ENCODE results near the gene NPY.
"Not testable (repeated sequence)": the region's sequence is repeated elsewhere in the genome, so short reads cannot be mapped to it uniquely, and the experiment has no call there.

The NPY gene

DNA sequence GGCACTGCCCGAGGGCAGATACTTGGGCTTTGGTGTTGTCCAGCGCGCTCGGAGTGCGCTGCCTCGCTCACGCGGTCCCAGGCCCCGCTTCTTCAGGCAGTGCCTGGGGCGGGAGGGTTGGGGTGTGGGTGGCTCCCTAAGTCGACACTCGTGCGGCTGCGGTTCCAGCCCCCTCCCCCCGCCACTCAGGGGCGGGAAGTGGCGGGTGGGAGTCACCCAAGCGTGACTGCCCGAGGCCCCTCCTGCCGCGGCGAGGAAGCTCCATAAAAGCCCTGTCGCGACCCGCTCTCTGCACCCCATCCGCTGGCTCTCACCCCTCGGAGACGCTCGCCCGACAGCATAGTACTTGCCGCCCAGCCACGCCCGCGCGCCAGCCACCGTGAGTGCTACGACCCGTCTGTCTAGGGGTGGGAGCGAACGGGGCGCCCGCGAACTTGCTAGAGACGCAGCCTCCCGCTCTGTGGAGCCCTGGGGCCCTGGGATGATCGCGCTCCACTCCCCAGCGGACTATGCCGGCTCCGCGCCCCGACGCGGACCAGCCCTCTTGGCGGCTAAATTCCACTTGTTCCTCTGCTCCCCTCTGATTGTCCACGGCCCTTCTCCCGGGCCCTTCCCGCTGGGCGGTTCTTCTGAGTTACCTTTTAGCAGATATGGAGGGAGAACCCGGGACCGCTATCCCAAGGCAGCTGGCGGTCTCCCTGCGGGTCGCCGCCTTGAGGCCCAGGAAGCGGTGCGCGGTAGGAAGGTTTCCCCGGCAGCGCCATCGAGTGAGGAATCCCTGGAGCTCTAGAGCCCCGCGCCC is at the start of gene NPY:
Gene NPY, plus strand, starts transcription at position 294 of the 802 bp plus-strand sequence. CDS start 1,051 bp downstream, outside the sequence.
- DNase-seq (ENCODE audit: low spot score), result no peak

DNA sequence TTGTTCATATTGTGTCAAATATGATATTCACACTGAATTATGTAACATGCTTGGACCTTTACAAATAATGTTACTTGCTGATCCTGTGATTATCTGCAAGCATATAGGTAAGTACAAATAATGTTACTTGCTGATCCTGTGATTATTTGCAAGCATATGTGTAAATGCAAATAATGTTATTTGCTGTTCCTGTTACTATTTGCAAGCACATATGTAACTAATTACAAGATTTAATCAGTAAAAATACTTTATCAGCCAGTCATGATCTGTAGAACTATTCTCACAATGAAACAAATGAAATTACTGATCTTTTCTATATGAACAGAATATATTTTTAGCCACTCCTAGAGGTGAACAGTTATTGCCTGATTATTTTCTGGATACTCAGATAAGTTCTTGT is 44.7 kb upstream of the NPY start:
- DNase-seq (ENCODE audit: low spot score), result no peak

DNA sequence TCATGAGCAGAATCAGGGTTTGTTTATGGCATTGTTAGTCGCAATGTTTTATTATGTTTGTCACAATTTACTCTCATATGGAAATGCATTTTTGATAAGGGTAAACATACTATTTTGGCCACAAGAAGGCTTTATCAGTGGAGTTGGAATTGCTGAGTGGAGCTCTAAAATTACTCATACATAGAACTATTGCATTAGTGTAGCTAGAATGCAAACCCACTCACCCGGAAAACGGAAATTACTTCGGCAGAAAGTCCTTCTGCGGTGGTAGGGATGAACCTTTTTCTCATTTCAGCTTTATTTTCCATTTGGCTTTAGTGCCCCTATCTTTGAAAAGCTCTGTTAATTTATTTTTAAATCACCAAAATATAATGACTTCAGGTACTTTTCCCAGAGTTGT is 42.8 kb upstream of the NPY start:
- no peak for DNase-seq (ENCODE audit: low spot score)

DNA sequence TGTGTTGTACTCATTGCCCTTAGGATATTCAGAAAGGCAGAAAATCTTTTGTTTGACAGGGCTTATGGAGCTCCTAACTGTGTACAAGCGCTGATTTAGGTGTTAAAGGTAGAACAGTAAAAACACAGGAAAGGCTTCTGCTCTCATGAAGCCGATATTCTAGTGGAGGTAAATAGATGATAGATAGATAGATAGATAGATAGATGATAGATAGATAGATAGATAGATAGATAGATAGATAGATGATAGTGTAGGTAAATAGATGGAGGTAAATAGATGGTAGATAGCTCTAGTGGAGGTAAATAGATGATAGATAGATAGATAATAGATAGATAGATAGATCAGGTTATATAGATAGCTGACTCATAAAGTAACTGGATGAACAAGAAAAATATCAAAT is 39.4 kb upstream of the NPY start:
- no peak for DNase-seq (ENCODE audit: low spot score)

DNA sequence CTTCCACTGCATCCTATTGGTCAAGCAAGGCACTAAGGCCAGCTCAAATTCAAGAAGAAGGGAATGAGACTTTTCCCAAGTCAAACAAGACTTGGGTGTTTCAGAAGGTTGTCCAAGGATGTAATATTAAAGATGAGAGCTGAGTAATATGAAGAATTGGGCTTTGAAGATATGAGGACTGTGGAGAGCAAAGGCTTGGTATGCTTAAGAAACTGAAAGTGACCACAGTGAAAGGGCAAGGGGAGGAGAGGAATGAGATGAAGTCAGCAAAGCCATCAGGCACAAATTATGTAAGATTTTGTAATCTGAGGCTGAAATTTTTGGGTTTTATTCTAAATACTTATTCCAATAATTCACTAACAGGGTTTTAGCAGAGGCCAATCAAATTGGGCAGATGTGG is 38.6 kb upstream of the NPY start:
- DNase-seq (ENCODE audit: low spot score), result no peak

DNA sequence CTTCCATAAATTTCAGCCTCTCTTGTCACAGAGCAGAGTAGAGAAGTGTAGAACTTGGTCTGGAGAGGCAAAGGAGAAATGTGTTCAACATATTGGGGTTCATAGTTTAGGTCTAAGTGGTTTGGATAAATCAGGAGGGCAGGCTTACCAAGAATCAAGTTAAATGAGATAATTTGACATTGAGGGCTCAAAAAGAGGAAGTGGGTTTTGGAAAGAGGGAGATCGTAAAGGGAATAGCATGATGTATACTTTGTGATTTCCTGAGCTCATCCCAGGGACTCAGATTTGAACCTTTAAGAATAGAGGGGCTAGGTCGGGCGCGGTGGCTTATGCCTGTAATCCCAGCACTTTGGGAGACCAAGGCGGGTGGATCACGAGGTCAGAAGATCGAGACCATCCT is 34.7 kb upstream of the NPY start:
- DNase-seq (ENCODE audit: low spot score), result no peak

DNA sequence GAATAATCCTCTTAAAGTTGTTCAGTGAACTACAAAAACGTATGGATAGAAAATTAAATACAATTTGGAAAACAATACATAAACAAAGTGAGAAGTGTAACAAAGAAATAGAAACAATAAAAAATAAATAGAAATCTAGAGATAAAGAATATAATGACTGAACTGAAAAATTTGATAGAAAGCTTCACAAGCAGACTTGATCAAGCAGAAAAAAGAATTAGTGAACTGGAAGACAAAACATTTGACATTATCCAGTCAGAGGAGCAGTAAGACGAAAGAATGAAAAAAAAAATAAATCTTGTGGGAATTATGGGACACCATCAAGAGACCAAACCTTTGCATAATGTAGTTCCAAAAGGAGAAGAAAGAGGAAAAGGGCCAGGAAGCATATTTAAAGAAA is 32.4 kb upstream of the NPY start:
- DNase-seq (ENCODE audit: low spot score), result no peak

DNA sequence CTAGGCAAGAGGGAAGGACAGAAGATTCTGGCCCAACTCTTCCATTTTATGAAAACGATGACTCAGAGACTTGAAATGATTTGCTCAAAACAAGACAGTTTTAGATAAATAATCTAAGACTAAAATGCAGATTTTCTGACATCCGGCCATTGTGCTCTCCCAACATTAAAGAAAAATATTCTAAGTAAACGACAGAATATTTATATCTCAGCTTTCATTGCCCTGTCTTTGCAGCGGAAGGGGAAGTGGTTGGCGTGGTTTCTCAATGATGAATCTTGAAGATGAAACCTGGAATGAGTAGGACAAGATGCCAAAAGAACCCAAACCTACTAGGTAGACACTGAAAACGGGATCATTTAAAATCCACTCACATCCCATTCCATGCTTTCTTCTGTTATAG is 28.9 kb upstream of the NPY start:
- no peak for DNase-seq (ENCODE audit: low spot score)

DNA sequence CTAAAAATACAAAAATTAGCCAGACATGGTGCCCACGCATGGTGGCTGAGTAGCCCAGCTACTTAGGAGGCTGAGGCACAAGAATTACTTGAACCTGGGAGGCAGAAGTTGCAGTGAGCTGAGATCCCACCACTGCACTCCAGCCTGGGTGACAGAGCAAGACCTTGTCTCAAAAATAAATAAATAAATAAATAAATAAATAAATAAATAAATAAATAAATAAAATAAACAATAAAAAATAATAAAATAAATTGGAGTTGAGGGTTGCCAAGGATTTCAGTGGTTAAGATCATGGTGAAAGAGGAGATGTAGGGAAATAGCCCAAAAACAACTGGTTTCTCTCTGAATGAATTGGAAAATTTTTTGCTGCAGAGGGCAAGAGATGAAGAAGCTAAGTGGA is 25.7 kb upstream of the NPY start:
- DNase-seq (ENCODE audit: low spot score), result not testable (repeated sequence)

DNA sequence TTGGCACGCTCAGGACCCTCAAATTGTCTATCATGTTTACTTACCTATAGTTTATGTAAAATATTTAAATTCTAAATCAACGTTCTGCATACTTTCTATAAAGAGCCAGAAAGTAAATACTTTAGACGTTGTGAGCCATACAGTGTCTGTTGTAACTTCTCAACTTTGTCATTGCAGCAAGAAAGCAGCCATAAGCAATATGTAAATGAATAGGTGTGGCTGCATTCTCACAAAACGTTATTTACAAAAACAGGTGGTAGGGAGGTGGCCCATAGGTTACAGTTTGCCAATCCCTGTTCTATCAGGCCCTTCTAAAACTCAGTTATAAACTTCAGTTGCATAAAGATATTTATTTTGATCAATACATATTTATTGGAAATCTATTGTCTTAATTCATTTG is 12.1 kb upstream of the NPY start:
- no peak for DNase-seq (ENCODE audit: low spot score)

DNA sequence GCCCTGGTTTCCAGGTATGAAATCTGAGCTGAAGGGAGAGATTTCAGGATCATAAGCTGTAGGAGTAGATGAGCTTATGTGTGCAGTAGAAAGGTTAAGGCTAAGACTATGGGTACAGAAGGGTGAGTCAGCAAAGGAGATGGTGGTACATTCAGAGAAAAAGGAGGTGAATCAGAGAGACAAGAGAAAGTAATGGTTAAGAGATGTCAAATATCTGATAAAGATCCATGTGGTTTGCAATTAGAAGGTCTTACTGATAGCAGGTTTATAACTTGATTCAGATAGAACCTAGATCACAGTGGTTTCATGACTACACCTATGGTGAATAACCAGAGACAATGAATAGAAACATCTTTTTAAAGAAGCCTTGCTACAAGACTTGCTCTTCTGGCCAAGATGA is 4.5 kb upstream of the NPY start:
- DNase-seq (ENCODE audit: low spot score), result no peak

DNA sequence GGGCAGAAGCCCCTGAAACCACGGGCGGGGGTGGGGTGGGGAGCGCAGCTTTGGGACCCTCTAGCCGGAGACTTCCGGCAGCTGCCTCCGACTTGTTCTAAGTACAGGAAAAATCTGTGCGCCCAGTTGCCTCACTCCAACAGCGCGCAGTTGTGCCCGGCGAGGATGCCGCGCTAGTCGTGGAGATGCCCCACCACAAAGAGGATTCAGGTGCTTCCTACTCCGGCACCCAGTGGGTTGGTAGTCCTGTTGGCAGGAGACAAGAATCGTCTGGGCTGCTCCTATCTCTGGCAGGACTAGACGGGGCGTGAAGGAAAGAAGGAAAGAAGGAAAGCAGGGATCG is 465 bp upstream of the NPY start:
- DNase-seq (ENCODE audit: low spot score), result no peak

DNA sequence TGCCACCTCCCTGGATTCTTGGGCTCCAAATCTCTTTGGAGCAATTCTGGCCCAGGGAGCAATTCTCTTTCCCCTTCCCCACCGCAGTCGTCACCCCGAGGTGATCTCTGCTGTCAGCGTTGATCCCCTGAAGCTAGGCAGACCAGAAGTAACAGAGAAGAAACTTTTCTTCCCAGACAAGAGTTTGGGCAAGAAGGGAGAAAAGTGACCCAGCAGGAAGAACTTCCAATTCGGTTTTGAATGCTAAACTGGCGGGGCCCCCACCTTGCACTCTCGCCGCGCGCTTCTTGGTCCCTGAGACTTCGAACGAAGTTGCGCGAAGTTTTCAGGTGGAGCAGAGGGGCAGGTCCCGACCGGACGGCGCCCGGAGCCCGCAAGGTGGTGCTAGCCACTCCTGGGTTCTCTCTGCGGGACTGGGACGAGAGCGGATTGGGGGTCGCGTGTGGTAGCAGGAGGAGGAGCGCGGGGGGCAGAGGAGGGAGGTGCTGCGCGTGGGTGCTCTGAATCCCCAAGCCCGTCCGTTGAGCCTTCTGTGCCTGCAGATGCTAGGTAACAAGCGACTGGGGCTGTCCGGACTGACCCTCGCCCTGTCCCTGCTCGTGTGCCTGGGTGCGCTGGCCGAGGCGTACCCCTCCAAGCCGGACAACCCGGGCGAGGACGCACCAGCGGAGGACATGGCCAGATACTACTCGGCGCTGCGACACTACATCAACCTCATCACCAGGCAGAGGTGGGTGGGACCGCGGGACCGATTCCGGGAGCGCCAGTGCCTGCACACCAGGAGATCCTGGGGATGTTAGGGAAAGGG is 913 bp downstream of the NPY start:
- DNase-seq (ENCODE audit: low spot score), result no peak

DNA sequence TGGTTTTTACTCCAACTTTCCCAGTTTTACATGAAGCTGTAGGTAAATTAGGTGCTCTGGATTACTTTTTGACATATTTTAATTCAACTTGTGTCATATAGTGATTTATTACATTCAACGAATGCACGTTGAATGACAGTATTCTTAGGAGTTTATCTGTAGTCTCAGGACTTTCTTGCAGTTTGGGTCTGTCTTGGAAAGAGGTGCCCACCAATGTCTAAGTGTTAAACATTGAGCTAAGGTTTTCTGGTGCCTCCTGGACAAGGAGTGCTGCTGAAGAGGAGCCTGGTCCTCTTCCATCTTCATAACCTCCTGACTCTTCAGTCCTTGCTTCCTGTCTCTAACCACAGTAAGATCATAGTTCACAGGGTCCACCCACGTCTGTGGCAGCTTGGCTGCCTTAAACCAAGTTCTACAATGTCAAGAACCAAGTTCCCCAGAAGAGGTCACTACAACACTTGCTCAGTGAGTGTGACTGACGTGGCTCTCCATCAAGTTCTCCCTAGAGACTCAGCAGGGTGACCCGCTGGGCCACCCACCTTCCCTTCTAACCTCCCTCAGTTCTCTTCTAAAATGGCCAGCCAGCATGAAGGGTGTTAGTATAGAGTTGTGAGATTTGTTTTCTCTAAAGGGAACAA is 6.1 kb downstream of the NPY start:
- DNase-seq (ENCODE audit: low spot score), result peak; percentile 41

DNA sequence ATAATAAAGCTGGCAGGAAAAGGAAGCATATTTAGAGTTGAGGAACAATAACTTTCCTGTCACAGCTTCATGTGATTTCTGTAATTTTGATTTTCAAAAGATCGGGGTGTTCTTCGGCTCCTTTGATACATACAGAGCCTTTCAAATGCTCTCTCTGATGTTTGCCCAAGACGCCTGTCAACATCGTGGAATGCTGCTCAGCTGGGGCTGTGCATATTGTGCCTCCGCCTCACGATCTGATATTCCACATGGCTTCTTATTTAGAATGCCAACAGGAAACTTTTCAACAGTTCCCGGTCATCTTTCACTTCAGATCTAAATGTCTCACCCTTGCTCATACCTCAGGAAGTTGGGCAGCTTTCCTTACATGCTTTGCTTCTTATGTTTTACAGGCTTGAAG is 7.3 kb downstream of the NPY start:
- DNase-seq (ENCODE audit: low spot score), result no peak

DNA sequence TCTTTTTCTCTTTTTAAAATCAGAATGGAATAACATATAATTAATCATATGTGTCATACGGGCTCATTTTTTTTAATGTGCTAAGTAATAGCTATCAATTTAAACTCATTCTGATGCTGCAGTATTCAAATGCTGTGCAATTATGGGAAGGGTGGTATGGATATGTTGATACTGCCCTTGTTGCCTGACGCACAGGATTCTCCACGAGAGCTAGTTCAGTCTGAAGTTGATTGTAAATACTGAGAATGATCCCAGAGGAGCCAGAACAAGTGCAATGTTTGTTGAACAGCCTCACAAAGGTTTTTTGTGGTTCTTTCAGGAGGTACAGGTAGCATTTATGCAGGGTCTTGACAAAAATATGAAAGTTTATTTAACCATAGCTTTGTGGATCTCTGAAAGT is 13.4 kb downstream of the NPY start:
- no peak for DNase-seq (ENCODE audit: low spot score)

DNA sequence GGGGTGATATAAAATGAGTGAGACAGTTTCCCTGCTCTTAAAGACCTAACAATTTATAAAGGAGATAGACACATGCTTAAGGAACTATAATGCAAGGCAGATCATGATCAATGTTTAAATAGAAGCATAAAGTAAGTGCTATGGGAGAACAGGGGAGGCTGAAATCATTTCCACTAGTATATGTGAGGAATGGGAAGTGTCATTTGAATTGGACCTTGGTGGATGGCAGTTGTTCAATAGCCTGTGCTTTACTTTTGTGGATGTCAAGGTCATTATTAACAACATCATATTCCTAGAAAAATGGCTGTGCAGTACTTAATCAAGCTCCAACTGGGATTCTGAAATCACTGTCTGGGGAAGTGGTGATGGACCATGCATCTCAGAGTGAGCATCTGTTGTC is 14.7 kb downstream of the NPY start:
- DNase-seq (ENCODE audit: low spot score), result no peak

DNA sequence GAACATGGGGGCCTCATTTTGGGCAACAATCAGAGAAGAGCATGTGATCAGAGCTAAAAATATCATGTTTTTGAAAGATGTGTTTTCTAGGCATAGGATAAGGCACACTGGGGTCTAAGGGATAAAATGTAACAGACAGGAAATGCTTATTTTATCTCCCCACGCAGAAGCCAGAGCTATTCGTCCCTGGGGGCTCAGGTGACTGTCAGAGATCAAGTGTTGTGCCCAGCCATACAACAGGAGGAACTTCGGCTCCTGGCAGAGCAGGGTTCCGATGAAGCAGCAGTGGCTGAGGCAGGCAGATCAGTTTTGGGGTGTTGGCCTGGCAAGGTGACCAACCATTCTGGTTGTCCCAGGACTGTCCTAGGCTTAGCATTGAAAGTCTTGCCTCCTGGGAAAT is 15.2 kb downstream of the NPY start:
- DNase-seq (ENCODE audit: low spot score), result no peak

DNA sequence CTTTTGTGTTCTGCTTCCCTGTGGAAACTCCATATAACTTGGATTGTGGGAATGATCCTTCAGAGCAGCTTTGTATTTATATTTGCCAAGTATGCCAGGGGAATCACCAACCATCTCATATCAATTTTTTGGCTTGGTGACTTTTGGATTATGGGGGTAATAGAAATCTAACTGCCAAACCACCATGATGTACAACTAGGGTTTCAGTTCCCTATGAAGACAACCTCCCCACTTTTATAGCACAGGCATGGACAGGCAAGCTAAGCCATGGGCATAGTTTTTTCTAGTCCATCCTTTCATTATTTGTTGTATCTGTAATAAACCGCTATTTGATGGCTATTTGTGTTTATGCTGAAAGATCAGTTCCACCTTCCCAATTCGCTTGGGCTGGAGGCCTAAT is 17.7 kb downstream of the NPY start:
- DNase-seq (ENCODE audit: low spot score), result no peak

DNA sequence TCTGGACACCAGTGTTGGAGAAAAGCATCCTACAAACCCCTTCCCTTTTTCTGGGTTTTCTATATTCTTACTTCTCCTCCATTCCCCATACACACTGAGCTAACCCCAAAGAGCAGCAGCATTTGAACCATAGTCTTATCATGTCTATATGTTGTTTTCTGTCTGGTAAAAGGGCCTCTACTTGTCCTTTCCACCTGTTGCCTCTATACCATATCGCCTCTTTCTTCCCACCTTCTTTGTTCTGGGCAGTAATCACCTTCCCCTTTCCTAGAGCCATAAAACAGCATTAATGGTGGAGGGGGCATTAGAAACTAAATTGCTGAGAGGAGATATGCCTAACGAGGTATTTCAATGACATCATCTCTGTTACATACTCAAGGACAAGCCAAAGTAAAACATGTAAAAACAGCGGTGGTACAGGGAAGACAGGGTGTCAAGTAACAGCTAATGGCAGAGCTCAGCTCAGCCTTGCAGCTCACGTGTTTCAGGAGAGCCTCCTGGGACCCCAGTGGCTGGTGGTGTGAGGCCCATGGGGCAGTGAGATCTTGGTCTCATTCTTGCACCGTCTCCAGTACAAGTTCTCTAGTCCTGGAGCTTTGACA is 20.6 kb downstream of the NPY start:
- DNase-seq (ENCODE audit: low spot score), result no peak

DNA sequence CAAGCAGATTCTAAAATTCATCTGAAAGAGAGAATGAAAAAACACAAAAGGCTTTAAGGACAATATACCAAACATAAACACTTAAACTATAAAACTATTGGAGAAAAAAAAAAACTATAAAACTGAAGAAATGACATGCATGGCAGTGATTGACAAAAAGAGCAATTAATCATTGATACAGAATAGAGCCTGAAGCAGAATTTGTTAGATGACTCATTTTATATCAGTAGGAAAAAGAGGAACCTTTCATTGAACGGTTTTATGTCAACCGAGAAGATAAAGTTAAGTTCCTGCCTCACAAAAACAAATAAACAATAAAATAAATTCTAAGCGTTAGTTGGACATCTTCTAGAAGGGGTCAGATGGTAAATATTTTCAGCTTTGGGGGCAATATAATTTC is 23.3 kb downstream of the NPY start:
- DNase-seq (ENCODE audit: low spot score), result no peak

DNA sequence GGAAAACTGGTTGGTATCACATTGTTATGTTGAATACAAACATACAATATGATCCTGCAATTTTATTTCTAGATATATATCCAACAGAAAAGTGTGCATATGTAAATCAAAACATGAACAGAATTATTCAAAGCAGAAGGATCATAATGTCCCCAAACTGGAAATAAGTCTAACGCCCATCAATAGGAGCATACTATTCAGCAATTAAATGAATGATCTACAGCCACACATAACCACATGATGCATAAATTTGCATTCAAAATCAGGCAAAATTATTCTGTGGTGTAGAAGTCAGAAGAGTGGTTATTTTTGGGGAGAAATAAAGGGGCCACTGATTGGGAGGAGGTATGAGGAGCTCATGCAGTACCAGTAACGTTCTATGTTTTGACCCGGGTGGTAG is 28.6 kb downstream of the NPY start:
- no peak for DNase-seq (ENCODE audit: low spot score)

DNA sequence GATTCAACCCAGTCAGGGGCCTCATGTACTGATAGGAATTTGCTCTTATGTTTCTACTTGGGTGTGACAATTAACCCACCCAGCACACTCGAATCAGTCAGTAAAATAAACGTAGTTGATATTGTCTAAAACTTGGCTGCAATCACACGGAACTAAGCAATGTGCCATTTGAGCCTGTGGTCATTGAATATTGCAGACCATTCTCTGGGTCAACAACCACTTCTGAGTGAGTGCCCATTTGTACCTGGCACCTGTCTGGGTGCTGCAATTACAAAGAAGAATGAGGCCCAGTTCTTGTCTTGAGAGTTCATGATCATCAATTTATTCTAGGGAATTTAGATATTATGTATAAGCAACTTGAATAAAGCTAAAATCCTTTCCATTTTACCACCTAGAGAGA is 29.8 kb downstream of the NPY start:
- no peak for DNase-seq (ENCODE audit: low spot score)
